Mucosa of rectum (tissue), 2 donors: ENCODE measurements around the gene ZBTB25.

Experiments
- H3K27ac ChIP-seq, 2 donors: one replicate each; pipeline ENCODE4 v1.7.0; 2013; ENCODE audit warnings: inconsistent platforms in 2 of 2, low read depth in 2 of 2, low read length in 2 of 2
- H3K27me3 ChIP-seq, 2 donors: one replicate each; pipeline ENCODE4 v1.7.0; 2013; ENCODE audit warnings: low read length in 2 of 2; ENCODE audit not compliant: control insufficient read depth in 2 of 2, insufficient read depth in 2 of 2
- H3K36me3 ChIP-seq, 2 donors: one replicate each; pipeline ENCODE4 v1.7.0; 2013; ENCODE audit warnings: low read length in 2 of 2; ENCODE audit not compliant: control insufficient read depth in 2 of 2, insufficient read depth in 2 of 2
- H3K4me1 ChIP-seq, 2 donors: one replicate each; pipeline ENCODE4 v1.7.0; 2013; ENCODE audit warnings: low read length in 2 of 2, mild to moderate bottlenecking in 1 of 2; ENCODE audit not compliant: control insufficient read depth in 2 of 2, insufficient read depth in 2 of 2
- H3K4me3 ChIP-seq, 2 donors: one replicate each; pipeline ENCODE4 v1.7.0; 2013; ENCODE audit warnings: low read length in 2 of 2
- H3K9ac ChIP-seq, 2 donors: one replicate each; pipeline ENCODE4 v1.7.0; 2013; ENCODE audit warnings: low read length in 2 of 2, low read depth in 1 of 2, mild to moderate bottlenecking in 1 of 2
- H3K9me3 ChIP-seq, 2 donors: one replicate each; pipeline ENCODE4 v1.7.0; 2013; ENCODE audit warnings: low read length in 2 of 2; ENCODE audit not compliant: control insufficient read depth in 2 of 2
- donor health status: healthy.
- donor health status: Normal muscosa, but diverticular disease.

Gene ZBTB25

GRCh38 chr14:64417771-64418125 lies 85.9 kb downstream of the ZBTB25 start:
- Histone ChIP-seq H3K4me3 (no peak overlapping the region), H3K36me3 (peaks cover 37 to 47% of the 10 kb centered on the region in 2 donors), H3K9me3 (no peaks in the 10 kb centered on the region), H3K27me3 (no peaks in the 10 kb centered on the region), H3K27ac (no peak overlapping the region), H3K4me1 (no peaks in the 10 kb centered on the region), H3K9ac (no peak overlapping the region)

GRCh38 chr14:64417055-64417770 lies 86.4 kb downstream of the ZBTB25 start:
- Histone ChIP-seq H3K9ac (no peak overlapping the region), H3K36me3 (peaks cover 37 to 47% of the 10 kb centered on the region in 2 donors), H3K4me1 (no peaks in the 10 kb centered on the region), H3K9me3 (no peaks in the 10 kb centered on the region), H3K27ac (no peak overlapping the region), H3K27me3 (no peaks in the 10 kb centered on the region), H3K4me3 (no peak overlapping the region)

GRCh38 chr14:64416348-64416932 lies 87.2 kb downstream of the ZBTB25 start:
- H3K4me3 ChIP-seq: no peak overlapping the region
- no peaks in the 10 kb centered on the region for H3K4me1 ChIP-seq
- no peaks in the 10 kb centered on the region for H3K9me3 ChIP-seq
- no peaks in the 10 kb centered on the region for H3K27me3 ChIP-seq
- no peak overlapping the region for H3K27ac ChIP-seq
- H3K36me3 ChIP-seq: peaks cover 37 to 44% of the 10 kb centered on the region in 2 donors
- no peak overlapping the region for H3K9ac ChIP-seq

- Histone ChIP-seq H3K4me1 (no peaks in the 10 kb centered on the region), H3K4me3 (no peak overlapping the region), H3K36me3 (peaks cover 14 to 15% of the 10 kb centered on the region in 2 donors), H3K9me3 (no peaks in the 10 kb centered on the region), H3K27me3 (no peaks in the 10 kb centered on the region), H3K27ac (no peak overlapping the region), H3K9ac (no peak overlapping the region)
Measured at GRCh38 chr14:64412237-64412636, 91.4 kb downstream of the ZBTB25 start.

GRCh38 chr14:64411001-64411400 lies 92.6 kb downstream of the ZBTB25 start:
- Histone ChIP-seq H3K4me1 (no peaks in the 10 kb centered on the region), H3K9ac (no peak overlapping the region), H3K9me3 (no peaks in the 10 kb centered on the region), H3K27me3 (no peaks in the 10 kb centered on the region), H3K4me3 (no peak overlapping the region), H3K27ac (no peak overlapping the region), H3K36me3 (peaks cover 9 to 11% of the 10 kb centered on the region in 2 donors)

- Histone ChIP-seq H3K9ac (no peak overlapping the region), H3K4me3 (no peak overlapping the region), H3K27me3 (no peaks in the 10 kb centered on the region), H3K27ac (no peak overlapping the region), H3K4me1 (no peaks in the 10 kb centered on the region), H3K9me3 (no peaks in the 10 kb centered on the region), H3K36me3 (peaks cover 3 to 9% of the 10 kb centered on the region in 2 donors)
Measured at GRCh38 chr14:64410084-64410774, 93.4 kb downstream of the ZBTB25 start.

GRCh38 chr14:64409126-64409920 lies 94.3 kb downstream of the ZBTB25 start:
- H3K27ac ChIP-seq: no peak overlapping the region
- no peak overlapping the region for H3K9ac ChIP-seq
- no peaks in the 10 kb centered on the region for H3K27me3 ChIP-seq
- H3K4me1 ChIP-seq: no peaks in the 10 kb centered on the region
- H3K4me3 ChIP-seq: no peak overlapping the region
- H3K36me3 ChIP-seq: peaks cover 3 to 7% of the 10 kb centered on the region in 2 donors
- H3K9me3 ChIP-seq: no peaks in the 10 kb centered on the region

GRCh38 chr14:64407329-64407728 lies 96.3 kb downstream of the ZBTB25 start:
- H3K9ac ChIP-seq: no peak overlapping the region
- H3K9me3 ChIP-seq: no peaks in the 10 kb centered on the region
- H3K36me3 ChIP-seq: peaks cover 2 to 5% of the 10 kb centered on the region in 2 donors
- H3K27ac ChIP-seq: no peak overlapping the region
- H3K27me3 ChIP-seq: no peaks in the 10 kb centered on the region
- H3K4me3 ChIP-seq: no peak overlapping the region
- H3K4me1 ChIP-seq: no peaks in the 10 kb centered on the region

- H3K4me3 ChIP-seq: no peak overlapping the region
- no peaks in the 10 kb centered on the region for H3K27me3 ChIP-seq
- H3K27ac ChIP-seq: no peak overlapping the region
- no peaks in the 10 kb centered on the region for H3K4me1 ChIP-seq
- H3K9ac ChIP-seq: no peak overlapping the region
- no peaks in the 10 kb centered on the region for H3K9me3 ChIP-seq
- H3K36me3 ChIP-seq: peaks cover 5 to 6% of the 10 kb centered on the region in 2 donors
Measured at GRCh38 chr14:64405295-64405694, 98.3 kb downstream of the ZBTB25 start.

- Histone ChIP-seq H3K4me3 (no peak overlapping the region), H3K4me1 (no peaks in the 10 kb centered on the region), H3K27ac (no peak overlapping the region)
Measured at GRCh38 chr14:64401949-64402348, 101.7 kb downstream of the ZBTB25 start.

More at GRCh38 chr14:64401949-64402348, 101.7 kb downstream of the ZBTB25 start:
- H3K27me3 ChIP-seq: no peaks in the 10 kb centered on the region
- peaks cover 5 to 6% of the 10 kb centered on the region in 2 donors for H3K36me3 ChIP-seq
- H3K9me3 ChIP-seq: no peaks in the 10 kb centered on the region
- H3K9ac ChIP-seq: no peak overlapping the region
